Left forelimb (tissue), 1 donor: ENCODE measurements around the gene ZNF620.
"Not testable (repeated sequence)": the region's sequence is repeated elsewhere in the genome, so short reads cannot be mapped to it uniquely, and the experiment has no call there.

Experiments
- DNase-seq: peaks from one replicate; pipeline ENCODE4 v3.0.0-alpha.2; 2018; ENCODE audit warnings: low spot score

ZNF620 gene

GRCh38 chr3:40505599-40506462 lies at the start of gene ZNF620:
TSS of gene ZNF620 (plus strand) at chr3:40506039. CDS start at chr3:40506353, 314 bp downstream.
- DNase-seq: peak; percentile 78

DNA sequence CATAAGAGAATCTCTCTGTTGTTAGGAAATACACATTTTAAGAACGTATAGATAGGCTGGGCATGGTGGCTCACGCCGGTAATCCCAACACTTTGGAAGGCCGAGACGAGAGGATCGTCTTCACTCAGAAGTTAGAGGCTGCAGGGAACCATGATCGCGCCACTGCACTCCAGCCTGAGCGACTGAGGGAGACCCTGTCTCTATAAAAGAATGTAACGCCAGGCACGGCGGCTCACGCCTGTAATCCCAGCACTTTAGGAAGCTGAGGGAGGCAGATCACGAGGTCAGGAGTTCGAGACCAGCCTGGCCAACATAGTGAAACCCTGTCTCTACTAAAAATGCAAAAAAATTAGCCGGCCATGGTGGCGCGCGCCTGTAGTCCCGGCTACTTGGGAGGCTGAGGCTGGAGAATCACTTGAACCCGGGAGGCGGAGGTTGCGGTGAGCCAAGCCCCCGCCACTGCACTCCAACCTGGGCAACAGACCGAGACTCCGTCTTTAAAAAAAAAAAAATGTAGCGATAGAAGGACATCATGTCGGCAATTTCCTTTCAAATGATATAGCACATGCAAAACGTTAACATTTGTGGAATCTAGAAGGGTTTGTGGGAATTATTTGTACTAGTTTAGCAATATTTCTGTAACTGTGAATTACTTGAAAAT lies 49.4 kb upstream of the ZNF620 start:
- DNase-seq: no peak

DNA sequence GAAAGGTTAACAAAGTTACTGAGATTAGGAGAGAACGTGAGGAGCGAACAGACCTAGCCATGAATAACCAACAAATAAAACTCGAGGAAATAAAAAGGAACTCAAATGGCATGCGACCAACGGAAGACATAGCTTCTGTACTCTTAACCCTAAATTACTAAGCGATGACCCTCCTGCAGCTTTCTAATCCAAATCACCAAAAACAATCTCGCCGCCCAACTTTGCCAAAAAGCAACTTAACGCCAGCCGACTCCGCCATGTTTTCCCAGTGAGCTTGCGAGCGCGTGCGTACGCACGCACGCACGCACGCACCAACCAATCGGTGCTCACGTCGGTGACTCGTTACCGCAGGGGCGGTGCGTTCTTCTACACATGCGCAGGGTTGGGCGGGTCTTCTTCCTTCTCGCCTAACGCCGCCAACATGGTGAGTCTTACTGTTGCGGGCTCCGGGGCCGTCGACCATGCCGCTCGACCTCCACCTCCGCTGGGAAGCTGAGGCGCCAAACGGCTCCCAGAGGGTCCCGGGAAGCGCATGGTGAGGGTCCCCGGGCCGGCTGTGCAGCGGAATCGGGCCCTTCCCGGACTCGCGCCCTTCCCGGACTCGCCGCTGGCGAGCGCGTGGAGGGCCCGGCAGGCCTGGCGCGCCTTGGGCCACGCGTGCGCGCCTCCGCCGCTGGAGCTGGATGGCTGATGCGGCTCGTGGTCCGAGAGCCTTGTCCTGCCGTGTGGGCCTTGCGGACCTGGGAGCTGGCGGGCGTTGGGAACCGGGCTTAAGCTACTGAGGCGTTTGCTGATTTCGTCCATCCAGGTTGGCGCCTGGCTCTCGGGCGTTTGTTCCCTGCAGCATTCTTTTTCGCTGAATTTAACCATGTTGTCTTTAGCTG lies 48.7 kb upstream of the ZNF620 start, which contains the start of gene RPL14:
TSS of gene RPL14 (plus strand) at position 400 of the 884 bp plus-strand sequence. CDS start at position 533, 133 bp downstream.
- DNase-seq: peak; percentile 97

GRCh38 chr3:40458473-40458872 lies 47.4 kb upstream of the ZNF620 start:
- DNase-seq: no peak

- not testable (repeated sequence) for DNase-seq
These were observed 45.4 kb upstream of the ZNF620 start for GRCh38 chr3:40460481-40460880.

DNA sequence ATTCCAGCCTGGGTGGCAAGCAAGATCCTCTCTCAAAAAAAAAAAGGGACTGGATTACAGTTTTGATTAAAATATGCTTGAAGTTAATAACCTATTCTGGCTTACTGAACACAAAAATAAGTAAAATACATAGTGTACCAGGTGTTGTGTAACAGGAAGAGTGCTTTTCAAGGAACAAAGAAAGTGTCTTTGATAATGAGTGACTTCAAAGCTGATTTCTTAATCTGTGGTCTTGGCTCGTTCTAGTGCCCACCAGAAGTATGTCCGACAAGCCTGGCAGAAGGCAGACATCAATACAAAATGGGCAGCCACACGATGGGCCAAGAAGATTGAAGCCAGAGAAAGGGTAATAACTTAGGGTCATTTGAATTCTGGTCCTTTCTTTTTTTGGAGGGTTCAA lies 44.7 kb upstream of the ZNF620 start:
- DNase-seq: no peak

DNA sequence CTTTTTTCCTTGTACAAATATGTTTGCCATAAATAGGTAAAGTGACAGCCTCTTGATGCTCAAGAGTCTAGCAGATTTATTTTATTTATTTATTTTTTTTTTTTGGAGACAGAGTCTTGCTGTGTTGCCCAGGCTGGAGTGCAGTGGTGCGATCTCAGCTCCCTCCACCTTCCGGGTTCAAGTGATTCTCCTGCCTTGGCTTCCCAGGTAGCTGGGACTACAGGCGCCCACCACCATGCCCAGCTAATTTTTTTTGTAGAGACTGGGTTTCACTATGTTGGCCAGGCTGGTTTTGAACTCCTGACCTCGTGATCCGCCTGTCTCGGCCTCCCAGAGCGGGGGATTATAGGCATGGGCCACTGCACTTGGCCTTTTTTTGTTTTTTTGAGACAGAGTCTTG lies 43.0 kb upstream of the ZNF620 start:
- not testable (repeated sequence) for DNase-seq

- no peak for DNase-seq
These were observed 42.3 kb upstream of the ZNF620 start for GRCh38 chr3:40463579-40463978.

DNA sequence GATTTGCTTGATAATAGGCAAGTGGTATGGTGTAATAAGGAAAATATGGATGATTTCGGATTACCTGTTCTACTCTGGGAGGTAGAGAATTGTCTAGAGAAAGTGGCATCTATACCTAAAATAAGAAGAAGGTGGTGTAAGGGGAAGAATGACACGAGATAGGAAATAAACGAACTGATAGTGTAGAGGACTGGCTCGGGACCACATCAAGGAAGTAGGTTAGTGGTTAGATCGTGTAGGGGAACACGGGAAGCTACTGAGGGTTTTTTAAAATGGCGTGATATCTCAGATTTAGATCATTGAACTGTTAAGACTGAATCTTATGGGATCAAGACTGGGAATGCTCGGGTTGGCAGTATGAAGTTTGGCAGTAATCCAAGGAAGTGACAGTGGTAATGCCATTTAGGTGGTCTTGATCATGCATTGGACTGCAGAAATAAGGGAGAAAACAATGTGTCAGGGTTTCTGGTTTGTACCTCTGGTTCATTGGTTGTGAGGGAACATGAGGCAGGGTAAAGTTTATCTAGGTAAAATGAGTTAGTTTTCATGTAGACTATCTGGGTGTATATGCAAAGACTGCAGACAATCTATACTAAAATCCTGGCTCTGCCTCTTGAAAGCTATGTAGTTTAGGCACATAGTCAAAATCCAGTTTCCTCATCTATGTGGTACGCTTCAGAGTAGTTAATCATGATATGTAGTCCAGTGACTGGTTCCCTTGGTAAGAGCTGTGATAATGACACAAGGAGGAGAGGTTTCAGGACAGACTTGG lies 41.3 kb upstream of the ZNF620 start:
- no peak for DNase-seq

- no peak for DNase-seq
These were observed 40.8 kb upstream of the ZNF620 start for GRCh38 chr3:40465111-40465407.

DNA sequence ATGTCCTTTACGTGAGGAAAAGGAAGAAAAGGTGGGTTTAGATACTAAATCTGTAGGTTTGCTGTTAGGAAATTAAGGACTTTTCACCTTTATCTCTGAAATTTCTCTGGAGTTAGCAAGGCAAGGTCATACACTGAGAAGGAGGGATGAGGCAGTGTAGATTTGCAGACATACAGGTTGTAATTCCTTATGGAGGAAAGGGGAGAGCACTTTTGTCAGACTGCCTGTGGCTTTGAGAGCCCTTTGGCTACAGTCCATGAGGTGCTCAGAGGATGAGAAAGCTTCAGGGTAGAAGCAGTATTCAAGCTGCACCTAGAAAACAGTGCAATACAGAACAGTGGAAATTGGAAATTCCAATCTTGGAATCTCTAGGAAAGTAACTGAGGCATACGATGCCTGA lies 40.4 kb upstream of the ZNF620 start:
- DNase-seq: no peak

DNA sequence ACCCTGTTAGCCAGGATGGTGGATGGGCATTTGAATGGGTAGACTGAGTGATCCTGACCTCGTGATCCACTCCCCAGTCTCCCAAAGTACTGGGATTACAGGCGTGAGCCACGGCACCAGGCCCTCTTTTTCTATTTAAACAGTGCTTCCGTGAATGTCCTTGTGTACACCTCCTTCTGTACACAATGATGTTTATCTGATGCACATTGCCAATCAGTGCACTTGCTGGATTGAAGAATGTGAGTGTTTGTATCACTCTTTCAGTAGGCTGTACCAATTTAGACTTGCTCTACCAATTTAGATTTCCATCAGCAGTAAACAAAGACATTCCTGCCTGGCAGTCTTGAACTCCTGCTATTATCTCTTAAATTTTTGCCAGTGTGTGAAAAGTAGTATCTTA lies 37.8 kb upstream of the ZNF620 start:
- DNase-seq: no peak

DNA sequence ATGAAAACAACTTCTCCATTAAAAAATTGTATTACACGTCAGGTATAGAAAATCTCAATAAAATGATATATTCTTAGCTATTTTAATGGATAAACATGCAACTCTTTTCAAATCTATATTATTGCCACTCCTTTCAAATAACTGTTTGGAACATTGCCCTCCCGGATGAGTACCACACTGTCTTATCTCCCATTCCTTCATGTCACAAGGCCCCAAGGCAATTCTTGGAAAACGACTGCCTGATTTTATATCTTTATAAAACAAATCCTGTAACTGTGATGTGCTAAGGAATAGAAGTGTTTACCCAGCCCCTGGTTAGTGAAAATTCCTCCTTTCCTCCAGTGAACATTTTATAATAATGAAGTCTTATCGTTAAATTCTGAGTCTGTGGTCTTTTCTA lies 35.1 kb upstream of the ZNF620 start:
- no peak for DNase-seq

- peak; percentile 83 for DNase-seq
These were observed 29.1 kb upstream of the ZNF620 start, which contains the start of gene ZNF619 for GRCh38 chr3:40476478-40477470. TSS of gene ZNF619 (plus strand) at chr3:40477122. CDS start at chr3:40477980, 858 bp downstream.

DNA sequence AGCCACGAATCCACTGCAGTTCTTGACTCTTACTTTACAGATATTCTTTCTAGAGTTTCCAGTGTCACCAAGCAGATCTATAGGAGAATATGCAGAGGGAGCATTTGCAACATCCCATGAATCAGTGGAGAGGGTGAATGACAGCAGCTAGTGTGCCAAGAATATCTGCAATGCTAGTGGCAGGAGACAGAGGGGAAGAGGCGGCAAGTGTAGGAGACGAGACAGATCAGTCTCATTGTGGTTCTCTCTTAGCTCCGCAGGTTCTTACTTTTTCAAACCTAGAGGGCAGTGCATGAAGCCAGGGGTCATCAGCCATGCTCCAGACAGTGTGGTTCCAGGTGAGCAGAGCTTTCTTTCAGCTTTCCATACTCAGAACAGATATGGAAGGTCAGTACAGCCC lies 28.2 kb upstream of the ZNF620 start:
- DNase-seq: no peak

- DNase-seq: no peak
These were observed 18.7 kb upstream of the ZNF620 start for GRCh38 chr3:40487172-40487571.

- no peak for DNase-seq
These were observed 14.9 kb upstream of the ZNF620 start for GRCh38 chr3:40490916-40491315.

DNA sequence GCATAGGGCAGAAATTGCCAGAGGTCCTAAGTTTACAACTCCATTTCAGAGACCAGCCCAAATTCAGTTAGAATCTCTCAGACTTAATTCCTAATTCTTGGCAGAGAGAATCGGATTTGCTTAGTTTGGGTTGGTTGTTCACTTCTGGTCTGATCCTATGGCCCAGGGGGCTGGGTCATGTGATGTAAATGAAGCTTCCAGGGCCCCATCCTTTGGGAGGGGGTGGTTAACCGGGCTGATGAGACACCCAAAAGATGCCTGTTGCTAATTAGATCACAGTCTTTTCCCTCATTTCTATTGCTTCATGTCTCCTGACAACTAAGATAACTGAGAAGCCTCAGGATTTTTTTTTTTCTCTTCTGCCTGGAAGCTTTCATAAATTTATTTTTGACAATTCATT lies 11.1 kb upstream of the ZNF620 start:
- no peak for DNase-seq

DNA sequence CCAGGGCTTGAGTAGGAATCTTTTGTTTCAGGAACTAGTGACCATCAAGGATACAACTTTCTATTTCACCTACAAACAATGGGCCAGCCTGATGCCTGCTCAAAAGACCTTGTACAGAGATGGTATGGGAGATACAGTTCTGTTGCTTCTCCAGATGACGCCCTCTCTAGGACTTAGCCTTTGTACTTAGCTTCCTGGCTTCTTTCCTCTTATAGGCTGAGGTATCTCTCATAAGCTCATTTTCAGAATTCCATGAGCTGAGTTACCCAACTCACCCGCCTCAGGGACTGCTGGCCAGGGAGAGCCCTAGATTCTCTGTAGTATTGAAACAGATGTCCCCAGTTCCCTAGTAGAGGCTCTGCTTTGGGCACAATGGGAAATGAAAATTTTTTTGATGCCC lies 8.6 kb upstream of the ZNF620 start:
- DNase-seq: no peak

GRCh38 chr3:40499952-40500351 lies 5.9 kb upstream of the ZNF620 start:
- DNase-seq: no peak
